GM12878 (cell line): Measurements from ENCODE around the gene UTP14A. TPM values are rescaled to one million over a fixed set of nuclear protein-coding genes. Genes with fewer than 3 reads are reported as not detected.

ENCODE experiments used
- ATAC-seq: fragments of 200-7000 bp; cut with Tn5 transposase; 3 replicates; pipeline ENCODE4 v1.9.1; 2020; ENCODE audit warnings: mild to moderate bottlenecking, moderate library complexity
- BruUV-seq: library from RNA; stranded (reverse); fragments of 400-500 nt; replicated peaks from 2 replicates; lab custom pipeline; 2021; lab: Mats Ljungman, UMichigan
- CTCF ChIA-PET: fragments of 300-600 bp; sonication (Branson Sonifier 250); formaldehyde crosslinking; extraction: SDS; loops from one replicate; lab custom pipeline; 2021; ENCODE audit warnings: inconsistent platforms; lab: Yijun Ruan, JAX
- POLR2A ChIA-PET: fragments of 350-600 bp; formaldehyde crosslinking; extraction: SDS; loops from one replicate; lab custom pipeline; 2021; ENCODE audit warnings: inconsistent platforms; lab: Charles Lee
- RAD21 ChIA-PET: fragments of 300-600 bp; sonication (Branson Sonifier 250); formaldehyde crosslinking; loops from one replicate; lab custom pipeline; 2023; ENCODE audit warnings: antibody characterized with exemption; ENCODE audit not compliant: unreplicated experiment; lab: Charles Lee
- SMC1A ChIA-PET: fragments of 300-600 bp; sonication (Branson Sonifier 250); formaldehyde crosslinking; loops from one replicate; lab custom pipeline; 2023; ENCODE audit not compliant: unreplicated experiment, uncharacterized antibody; lab: Charles Lee
- DNase-seq: peaks from one replicate; pipeline ENCODE4 v3.0.0-alpha.2; 2011; ENCODE audit warnings: low read depth, low spot score
- FAIRE-seq: peaks from 3 replicates; lab custom pipeline; 2011; peaks lifted over from hg19 to GRCh38; lab: Jason Lieb, UNC
- H2AFZ ChIP-seq: 2 replicates; pipeline ENCODE4 v1.6.0; 2011; ENCODE audit warnings: low read depth, low read length, control low read depth; ENCODE audit not compliant: control insufficient read depth
- H3K27ac ChIP-seq: 2 replicates; pipeline ENCODE4 v1.5.1; 2011; ENCODE audit warnings: control low read depth; ENCODE audit not compliant: control insufficient read depth, insufficient read depth
- H3K27me3 ChIP-seq, 2 experiments: replicated peaks in 1 of 2; 2 replicates each; pipeline versions ENCODE4 v1.6.0 to v1.6.1; 2011; ENCODE audit warnings: low read length in 1 of 2; ENCODE audit not compliant: control insufficient read depth in 2 of 2, insufficient read depth in 2 of 2
- H3K36me3 ChIP-seq, 2 experiments: 2 replicates each; pipeline ENCODE4 v1.5.1; 2011; ENCODE audit warnings: low read length in 1 of 2; ENCODE audit not compliant: control insufficient read depth in 2 of 2, insufficient read depth in 2 of 2
- H3K4me1 ChIP-seq: 2 replicates; pipeline ENCODE4 v1.6.1; 2011; ENCODE audit warnings: mild to moderate bottlenecking, low read length, moderate library complexity, mixed read lengths; ENCODE audit not compliant: control insufficient read depth, insufficient read depth
- H3K4me2 ChIP-seq: 2 replicates; pipeline ENCODE4 v1.6.0; 2011; ENCODE audit warnings: control low read depth; ENCODE audit not compliant: control insufficient read depth, insufficient read depth
- H3K4me3 ChIP-seq: fragments of 200-600 bp; sonication (generic); 2 replicates; pipeline ENCODE4 v1.5.1; 2016
- H3K79me2 ChIP-seq: 2 replicates; pipeline ENCODE4 v1.6.0; 2011; ENCODE audit warnings: low read length; ENCODE audit not compliant: control insufficient read depth, insufficient read depth
- H3K9ac ChIP-seq: 2 replicates; pipeline ENCODE4 v1.8.0; 2011; ENCODE audit warnings: low read length, control low read depth, mixed read lengths; ENCODE audit not compliant: control insufficient read depth, insufficient read depth
- H3K9me3 ChIP-seq: replicated peaks from 3 replicates; pipeline ENCODE4 v1.5.1; 2011; ENCODE audit warnings: mild to moderate bottlenecking, low read length; ENCODE audit not compliant: control insufficient read depth, insufficient read depth
- H4K20me1 ChIP-seq: 2 replicates; pipeline ENCODE4 v1.6.0; 2011; ENCODE audit not compliant: control insufficient read depth, insufficient read depth
- ATF7 ChIP-seq: fragments of 450-650 bp; IDR thresholded peaks from 2 replicates; pipeline ENCODE4 v1.6.1; 2016; ENCODE audit warnings: low read depth, mild to moderate bottlenecking
- NRF1 ChIP-seq: conservative IDR thresholded peaks from 2 replicates; pipeline ENCODE4 v1.6.1; 2011; ENCODE audit warnings: mild to moderate bottlenecking, low read depth, low read length, improper control_type of control experiment
- SIN3A ChIP-seq: IDR thresholded peaks from 2 replicates; pipeline ENCODE4 v1.6.1; 2012; ENCODE audit warnings: low read depth, low read length, improper control_type of control experiment
- SMC3 ChIP-seq: IDR thresholded peaks from 2 replicates; pipeline ENCODE4 v1.6.1; 2011; ENCODE audit warnings: low read length, improper control_type of control experiment, borderline replicate concordance
- SP1 ChIP-seq: IDR thresholded peaks from one replicate; pipeline ENCODE4 v1.6.1; 2011; ENCODE audit warnings: low read depth, low read length
- SPI1 ChIP-seq: IDR thresholded peaks from 2 replicates; pipeline ENCODE4 v1.6.1; 2011; ENCODE audit warnings: low read depth, mild to moderate bottlenecking, low read length, moderate library complexity, borderline replicate concordance; ENCODE audit not compliant: insufficient read depth
- SRF ChIP-seq, 2 experiments: IDR thresholded peaks; 2 replicates each; pipeline ENCODE4 v1.6.1; 2011; ENCODE audit warnings: low read depth in 2 of 2, low read length in 2 of 2, mild to moderate bottlenecking in 1 of 2, moderate library complexity in 1 of 2
- SUZ12 ChIP-seq: fragments of 200-600 bp; sonication (generic); IDR thresholded peaks from one replicate; pipeline ENCODE4 v1.6.1; 2018; ENCODE audit warnings: antibody characterized with exemption, mild to moderate bottlenecking; ENCODE audit not compliant: unreplicated experiment
- TCF7 ChIP-seq: IDR thresholded peaks from 2 replicates; pipeline ENCODE4 v1.6.1; 2014; ENCODE audit warnings: antibody characterized with exemption, borderline replicate concordance
- USF2 ChIP-seq: IDR thresholded peaks from 2 replicates; pipeline ENCODE4 v1.6.1; 2011; ENCODE audit warnings: low read depth, low read length, improper control_type of control experiment, borderline replicate concordance
- ZNF217 ChIP-seq: fragments of 450-650 bp; IDR thresholded peaks from 2 replicates; pipeline ENCODE4 v1.6.1; 2017; ENCODE audit warnings: antibody characterized with exemption, mild to moderate bottlenecking
- WGBS: methylation state at CpG from one replicate; pipeline ENCODE4 v1.1.6; 2016; ENCODE audit warnings: low lambda C conversion rate; ENCODE audit not compliant: insufficient replicate concordance, insufficient coverage; ENCODE audit errors: missing lambda C conversion rate; 5-methylcytosine and 5-hydroxymethylcytosine counted together
- in situ Hi-C: fragments of 300-500 bp; cut with MboI; formaldehyde crosslinking; loops from 9 replicates; pipeline ENCODE4 v1.14.3; 2018; ENCODE audit warnings: mixed read lengths
- intact Hi-C: fragments of 100-400 bp; cut with micrococcal nuclease; formaldehyde crosslinking; loops from one replicate; pipeline ENCODE4 v1.14.2; 2022; ENCODE audit not compliant: unreplicated experiment
- polyA plus RNA-seq, 11 experiments: library from polyadenylated mRNA; depleted of rRNA in 4 of 11; unstranded in 6 of 11; stranded (reverse) in 5 of 11; fragments of >200 nt; fragmentation: Nextera tagmentation in 4 of 11; fragmentation: Illumina TruSeq in 1 of 11; extraction: Ambion mirVana in 4 of 11; extraction: Trizol in 1 of 11; gene quantifications; 1 replicate in 1 of 11; 2 replicates in 10 of 11; pipeline versions ENCODE4 v1.2.1 to v1.2.3, GENCODE V29; 2011 to 2016; ENCODE audit warnings: inconsistent platforms in 2 of 11, missing spikeins in 2 of 11, low read depth in 1 of 11
- total RNA-seq, 4 experiments: library from RNA; depleted of rRNA in 3 of 4; stranded (reverse); fragments of >200 nt in 3 of 4; fragmentation: Illumina TruSeq in 1 of 4; extraction: Trizol in 1 of 4; gene quantifications; 2 replicates each; pipeline versions ENCODE4 v1.2.1 to v1.2.3, GENCODE V29; 2013 to 2021
- TF ChIP-seq, protein P1 (sequence below): fragments of 450-650 bp; IDR thresholded peaks from 2 replicates; pipeline ENCODE4 v1.6.1; 2017; ENCODE audit warnings: borderline replicate concordance

The UTP14A gene
- total and polyA plus RNA-seq, 10 of the 15 experiments (the other 5 are each of a cell fraction or from before 2014, with no cell fraction given), result 16.9 to 49.8 (median 31.4) TPM

DNA sequence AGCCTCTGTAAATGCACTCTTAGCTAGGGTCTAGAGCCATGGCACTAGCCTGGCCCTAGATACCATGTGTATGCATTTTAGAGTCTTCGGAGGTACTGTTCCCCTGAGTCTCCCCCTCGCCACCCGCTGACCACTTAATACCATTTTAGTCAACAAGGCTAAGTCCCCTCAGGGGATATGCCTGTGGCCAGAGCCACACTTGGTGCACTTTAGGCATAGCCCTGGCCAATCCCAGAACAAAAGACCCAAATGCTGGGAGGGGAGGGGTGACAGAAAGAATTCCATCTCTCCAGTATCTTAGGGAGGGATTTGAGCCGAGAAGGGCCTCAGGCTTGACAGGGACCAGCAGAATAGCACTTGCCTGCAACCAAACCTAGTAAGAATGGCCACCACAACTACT is 47.9 kb downstream of the UTP14A start:
- Histone ChIP-seq H3K36me3 (no peaks in the 10 kb centered on the region), H3K4me3 (no peak overlapping the region), H4K20me1 (no peaks in the 10 kb centered on the region), H3K27ac (no peak overlapping the region), H3K4me2 (no peak overlapping the region), H3K4me1 (peaks cover 7% of the 10 kb centered on the region), H3K9ac (no peak overlapping the region), H3K79me2 (no peaks in the 10 kb centered on the region), H3K27me3 (no peaks in the 10 kb centered on the region; a peak in 1 of 4 replicates), H2AFZ (no peak overlapping the region), H3K9me3 (no peaks in the 10 kb centered on the region)
- BruUV-seq, result no TSS peak
- in situ Hi-C loops, result no loop called here
- RAD21 ChIA-PET, result no interaction called here
- CTCF ChIA-PET, result interaction anchor here (2.0 kb wide), 1 partner anchor 28 kb away, joined by 6 read pairs; no protein-coding TSS in a partner anchor
- TF ChIP-seq ZNF217, result no peak
- TF ChIP-seq SRF (IDR thresholded peaks at IDR 0.05; ENCODE audit: low read depth in 2 of 2, low read length in 2 of 2), result no peak
- no peak for TF ChIP-seq TCF7
- no peak for TF ChIP-seq SUZ12
- no peak for TF ChIP-seq SP1
- no peak for TF ChIP-seq ATF7
- no peak for TF ChIP-seq SIN3A
- TF ChIP-seq USF2, result no peak
- no peak for TF ChIP-seq SPI1
- TF ChIP-seq, protein P1, sequence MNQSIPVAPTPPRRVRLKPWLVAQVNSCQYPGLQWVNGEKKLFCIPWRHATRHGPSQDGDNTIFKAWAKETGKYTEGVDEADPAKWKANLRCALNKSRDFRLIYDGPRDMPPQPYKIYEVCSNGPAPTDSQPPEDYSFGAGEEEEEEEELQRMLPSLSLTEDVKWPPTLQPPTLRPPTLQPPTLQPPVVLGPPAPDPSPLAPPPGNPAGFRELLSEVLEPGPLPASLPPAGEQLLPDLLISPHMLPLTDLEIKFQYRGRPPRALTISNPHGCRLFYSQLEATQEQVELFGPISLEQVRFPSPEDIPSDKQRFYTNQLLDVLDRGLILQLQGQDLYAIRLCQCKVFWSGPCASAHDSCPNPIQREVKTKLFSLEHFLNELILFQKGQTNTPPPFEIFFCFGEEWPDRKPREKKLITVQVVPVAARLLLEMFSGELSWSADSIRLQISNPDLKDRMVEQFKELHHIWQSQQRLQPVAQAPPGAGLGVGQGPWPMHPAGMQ, result no peak
- no peak for TF ChIP-seq SMC3
- TF ChIP-seq NRF1, result no peak
- POLR2A ChIA-PET, result interaction anchor here (1.0 kb wide), 1 partner anchor 9 kb away, joined by 3 read pairs; no protein-coding TSS in a partner anchor
- FAIRE-seq (no peak), DNase-seq (no peak), ATAC-seq (no peak)
- intact Hi-C loops, result no loop called here
- WGBS, result 65% methylated on average over 4 of the region's 4 CpGs
- SMC1A ChIA-PET, result no interaction called here
